ENCODE data around the gene UBE2O.

- no peak for TF ChIP-seq CTCF (conservative IDR thresholded peaks at IDR 0.05; ENCODE audit: low read depth, low read length)
- no peak for TF ChIP-seq EZH2 (IDR thresholded peaks at IDR 0.05; ENCODE audit: borderline replicate concordance, low read depth, low read length, poor library complexity, severe bottlenecking)
These were observed 70.6 kb downstream of the UBE2O start for GRCh38 chr17:76382351-76382802.
